ENCODE measurements around the gene TMEM132C.

The TMEM132C gene

GRCh38 chr12:128261757-128262156, 5.2 kb upstream of the TMEM132C start:
- Histone ChIP-seq H3K4me3 (ENCODE audit: low read depth, low read length) (no peak overlapping the region), H3K27me3 (ENCODE audit: control insufficient read depth, insufficient read depth, low read length) (peaks cover 43% of the 10 kb centered on the region), H3K9ac (ENCODE audit: low read depth, low read length) (no peak overlapping the region), H3K36me3 (ENCODE audit: control insufficient read depth, insufficient read depth, low read length) (no peaks in the 10 kb centered on the region), H3K9me3 (ENCODE audit: control insufficient read depth, insufficient read depth, low read length) (no peaks in the 10 kb centered on the region), H3K4me1 (ENCODE audit: control insufficient read depth, insufficient read depth, low read length) (no peaks in the 10 kb centered on the region)

- H3K4me3 ChIP-seq (ENCODE audit: low read depth, low read length): peak overlapping the region; percentile 26
- peaks cover 70% of the 10 kb centered on the region for H3K27me3 ChIP-seq (ENCODE audit: control insufficient read depth, insufficient read depth, low read length)
- H3K36me3 ChIP-seq (ENCODE audit: control insufficient read depth, insufficient read depth, low read length): no peaks in the 10 kb centered on the region
- H3K9me3 ChIP-seq (ENCODE audit: control insufficient read depth, insufficient read depth, low read length): no peaks in the 10 kb centered on the region
- H3K4me1 ChIP-seq (ENCODE audit: control insufficient read depth, insufficient read depth, low read length): peaks cover 6% of the 10 kb centered on the region
- no peak overlapping the region for H3K9ac ChIP-seq (ENCODE audit: low read depth, low read length)
These were observed 1.4 kb upstream of the TMEM132C start for GRCh38 chr12:128265566-128265965.

- Histone ChIP-seq H3K36me3 (ENCODE audit: control insufficient read depth, insufficient read depth, low read length) (no peaks in the 10 kb centered on the region), H3K27me3 (ENCODE audit: control insufficient read depth, insufficient read depth, low read length) (peaks cover 73% of the 10 kb centered on the region), H3K4me3 (ENCODE audit: low read depth, low read length) (peak overlapping the region; percentile 74), H3K4me1 (ENCODE audit: control insufficient read depth, insufficient read depth, low read length) (peaks cover 6% of the 10 kb centered on the region), H3K9ac (ENCODE audit: low read depth, low read length) (no peak overlapping the region), H3K9me3 (ENCODE audit: control insufficient read depth, insufficient read depth, low read length) (no peaks in the 10 kb centered on the region)
These were observed 884 bp upstream of the TMEM132C start for GRCh38 chr12:128266086-128266485.

GRCh38 chr12:128266541-128267130, 334 bp upstream of the TMEM132C start:
- H3K4me1 ChIP-seq (ENCODE audit: control insufficient read depth, insufficient read depth, low read length): peaks cover 6% of the 10 kb centered on the region
- H3K9me3 ChIP-seq (ENCODE audit: control insufficient read depth, insufficient read depth, low read length): no peaks in the 10 kb centered on the region
- peak overlapping the region; percentile 74 for H3K4me3 ChIP-seq (ENCODE audit: low read depth, low read length)
- no peak overlapping the region for H3K9ac ChIP-seq (ENCODE audit: low read depth, low read length)
- H3K27me3 ChIP-seq (ENCODE audit: control insufficient read depth, insufficient read depth, low read length): peaks cover 78% of the 10 kb centered on the region
- no peaks in the 10 kb centered on the region for H3K36me3 ChIP-seq (ENCODE audit: control insufficient read depth, insufficient read depth, low read length)

- Histone ChIP-seq H3K4me3 (ENCODE audit: low read depth, low read length) (peak overlapping the region; percentile 60), H3K9ac (ENCODE audit: low read depth, low read length) (no peak overlapping the region), H3K27me3 (ENCODE audit: control insufficient read depth, insufficient read depth, low read length) (peaks cover 77% of the 10 kb centered on the region), H3K36me3 (ENCODE audit: control insufficient read depth, insufficient read depth, low read length) (no peaks in the 10 kb centered on the region), H3K9me3 (ENCODE audit: control insufficient read depth, insufficient read depth, low read length) (no peaks in the 10 kb centered on the region), H3K4me1 (ENCODE audit: control insufficient read depth, insufficient read depth, low read length) (peaks cover 6% of the 10 kb centered on the region)
These were observed 845 bp downstream of the TMEM132C start for GRCh38 chr12:128267651-128268378.

- Histone ChIP-seq H3K4me3 (ENCODE audit: low read depth, low read length) (peak overlapping the region; percentile 60), H3K27me3 (ENCODE audit: control insufficient read depth, insufficient read depth, low read length) (peaks cover 74% of the 10 kb centered on the region), H3K9ac (ENCODE audit: low read depth, low read length) (no peak overlapping the region)
These were observed 1.5 kb downstream of the TMEM132C start for GRCh38 chr12:128268379-128268995.

GRCh38 chr12:128269181-128269591, 2.2 kb downstream of the TMEM132C start:
- no peaks in the 10 kb centered on the region for H3K9me3 ChIP-seq (ENCODE audit: control insufficient read depth, insufficient read depth, low read length)
- peaks cover 6% of the 10 kb centered on the region for H3K4me1 ChIP-seq (ENCODE audit: control insufficient read depth, insufficient read depth, low read length)
- no peaks in the 10 kb centered on the region for H3K36me3 ChIP-seq (ENCODE audit: control insufficient read depth, insufficient read depth, low read length)
- no peak overlapping the region for H3K9ac ChIP-seq (ENCODE audit: low read depth, low read length)
- H3K27me3 ChIP-seq (ENCODE audit: control insufficient read depth, insufficient read depth, low read length): peaks cover 69% of the 10 kb centered on the region
- peak overlapping the region; percentile 56 for H3K4me3 ChIP-seq (ENCODE audit: low read depth, low read length)

More at GRCh38 chr12:128268379-128268995, 1.5 kb downstream of the TMEM132C start:
- peaks cover 6% of the 10 kb centered on the region for H3K4me1 ChIP-seq (ENCODE audit: control insufficient read depth, insufficient read depth, low read length)
- no peaks in the 10 kb centered on the region for H3K36me3 ChIP-seq (ENCODE audit: control insufficient read depth, insufficient read depth, low read length)
- no peaks in the 10 kb centered on the region for H3K9me3 ChIP-seq (ENCODE audit: control insufficient read depth, insufficient read depth, low read length)

GRCh38 chr12:128276471-128276870, 9.5 kb downstream of the TMEM132C start:
- no peak overlapping the region for H3K9ac ChIP-seq (ENCODE audit: low read depth, low read length)
- H3K4me3 ChIP-seq (ENCODE audit: low read depth, low read length): no peak overlapping the region
- H3K36me3 ChIP-seq (ENCODE audit: control insufficient read depth, insufficient read depth, low read length): no peaks in the 10 kb centered on the region
- no peaks in the 10 kb centered on the region for H3K4me1 ChIP-seq (ENCODE audit: control insufficient read depth, insufficient read depth, low read length)
- H3K9me3 ChIP-seq (ENCODE audit: control insufficient read depth, insufficient read depth, low read length): no peaks in the 10 kb centered on the region
- peaks cover 6% of the 10 kb centered on the region for H3K27me3 ChIP-seq (ENCODE audit: control insufficient read depth, insufficient read depth, low read length)

- no peaks in the 10 kb centered on the region for H3K9me3 ChIP-seq (ENCODE audit: control insufficient read depth, insufficient read depth, low read length)
- H3K36me3 ChIP-seq (ENCODE audit: control insufficient read depth, insufficient read depth, low read length): no peaks in the 10 kb centered on the region
- H3K4me1 ChIP-seq (ENCODE audit: control insufficient read depth, insufficient read depth, low read length): peaks cover 3% of the 10 kb centered on the region
- H3K4me3 ChIP-seq (ENCODE audit: low read depth, low read length): no peak overlapping the region
- H3K27me3 ChIP-seq (ENCODE audit: control insufficient read depth, insufficient read depth, low read length): peaks cover 16% of the 10 kb centered on the region
- H3K9ac ChIP-seq (ENCODE audit: low read depth, low read length): no peak overlapping the region
These were observed 20.0 kb downstream of the TMEM132C start for GRCh38 chr12:128286970-128287369.

- Histone ChIP-seq H3K9ac (ENCODE audit: low read depth, low read length) (no peak overlapping the region), H3K36me3 (ENCODE audit: control insufficient read depth, insufficient read depth, low read length) (no peaks in the 10 kb centered on the region), H3K4me3 (ENCODE audit: low read depth, low read length) (no peak overlapping the region), H3K9me3 (ENCODE audit: control insufficient read depth, insufficient read depth, low read length) (no peaks in the 10 kb centered on the region), H3K27me3 (ENCODE audit: control insufficient read depth, insufficient read depth, low read length) (peaks cover 26% of the 10 kb centered on the region), H3K4me1 (ENCODE audit: control insufficient read depth, insufficient read depth, low read length) (peaks cover 5% of the 10 kb centered on the region)
These were observed 21.4 kb downstream of the TMEM132C start for GRCh38 chr12:128288357-128288756.

- Histone ChIP-seq H3K9ac (ENCODE audit: low read depth, low read length) (no peak overlapping the region), H3K27me3 (ENCODE audit: control insufficient read depth, insufficient read depth, low read length) (peaks cover 29% of the 10 kb centered on the region), H3K4me3 (ENCODE audit: low read depth, low read length) (no peak overlapping the region), H3K9me3 (ENCODE audit: control insufficient read depth, insufficient read depth, low read length) (no peaks in the 10 kb centered on the region), H3K4me1 (ENCODE audit: control insufficient read depth, insufficient read depth, low read length) (peaks cover 5% of the 10 kb centered on the region), H3K36me3 (ENCODE audit: control insufficient read depth, insufficient read depth, low read length) (no peaks in the 10 kb centered on the region)
These were observed 21.9 kb downstream of the TMEM132C start for GRCh38 chr12:128288896-128289295.

GRCh38 chr12:128290938-128291337, 24.0 kb downstream of the TMEM132C start:
- Histone ChIP-seq H3K4me1 (ENCODE audit: control insufficient read depth, insufficient read depth, low read length) (peaks cover 5% of the 10 kb centered on the region), H3K4me3 (ENCODE audit: low read depth, low read length) (no peak overlapping the region), H3K27me3 (ENCODE audit: control insufficient read depth, insufficient read depth, low read length) (peaks cover 39% of the 10 kb centered on the region), H3K9ac (ENCODE audit: low read depth, low read length) (no peak overlapping the region), H3K36me3 (ENCODE audit: control insufficient read depth, insufficient read depth, low read length) (no peaks in the 10 kb centered on the region), H3K9me3 (ENCODE audit: control insufficient read depth, insufficient read depth, low read length) (no peaks in the 10 kb centered on the region)
